Measurements from ENCODE around the gene RNF144A.

RNF144A gene

DNA sequence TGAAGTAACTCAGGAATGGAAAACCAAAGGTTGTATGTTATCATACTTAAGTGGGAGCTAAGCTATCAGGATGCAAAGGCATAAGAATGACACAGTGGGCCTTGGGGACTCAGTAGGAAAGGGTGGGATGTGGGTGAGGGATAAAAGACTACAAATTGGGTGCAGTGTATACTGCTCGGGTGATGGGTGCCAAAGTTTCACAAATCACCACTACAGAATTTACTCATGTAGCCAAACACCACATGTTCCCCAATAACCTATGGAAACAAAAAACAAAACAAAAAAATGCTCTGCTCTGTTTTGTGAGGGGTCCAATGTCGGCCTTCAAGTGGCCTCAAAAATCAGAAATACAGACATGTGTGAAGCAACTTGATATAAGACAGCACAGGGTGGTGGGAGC, 8.9 kb upstream of the RNF144A start:
- H3K4me3 ChIP-seq (ENCODE audit: low read length): no peak overlapping the region
- DNase-seq (ENCODE audit: low read depth): no peak
- TF ChIP-seq, protein P1, sequence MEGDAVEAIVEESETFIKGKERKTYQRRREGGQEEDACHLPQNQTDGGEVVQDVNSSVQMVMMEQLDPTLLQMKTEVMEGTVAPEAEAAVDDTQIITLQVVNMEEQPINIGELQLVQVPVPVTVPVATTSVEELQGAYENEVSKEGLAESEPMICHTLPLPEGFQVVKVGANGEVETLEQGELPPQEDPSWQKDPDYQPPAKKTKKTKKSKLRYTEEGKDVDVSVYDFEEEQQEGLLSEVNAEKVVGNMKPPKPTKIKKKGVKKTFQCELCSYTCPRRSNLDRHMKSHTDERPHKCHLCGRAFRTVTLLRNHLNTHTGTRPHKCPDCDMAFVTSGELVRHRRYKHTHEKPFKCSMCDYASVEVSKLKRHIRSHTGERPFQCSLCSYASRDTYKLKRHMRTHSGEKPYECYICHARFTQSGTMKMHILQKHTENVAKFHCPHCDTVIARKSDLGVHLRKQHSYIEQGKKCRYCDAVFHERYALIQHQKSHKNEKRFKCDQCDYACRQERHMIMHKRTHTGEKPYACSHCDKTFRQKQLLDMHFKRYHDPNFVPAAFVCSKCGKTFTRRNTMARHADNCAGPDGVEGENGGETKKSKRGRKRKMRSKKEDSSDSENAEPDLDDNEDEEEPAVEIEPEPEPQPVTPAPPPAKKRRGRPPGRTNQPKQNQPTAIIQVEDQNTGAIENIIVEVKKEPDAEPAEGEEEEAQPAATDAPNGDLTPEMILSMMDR (conservative IDR thresholded peaks at IDR 0.05; ENCODE audit: low read length): no peak

DNA sequence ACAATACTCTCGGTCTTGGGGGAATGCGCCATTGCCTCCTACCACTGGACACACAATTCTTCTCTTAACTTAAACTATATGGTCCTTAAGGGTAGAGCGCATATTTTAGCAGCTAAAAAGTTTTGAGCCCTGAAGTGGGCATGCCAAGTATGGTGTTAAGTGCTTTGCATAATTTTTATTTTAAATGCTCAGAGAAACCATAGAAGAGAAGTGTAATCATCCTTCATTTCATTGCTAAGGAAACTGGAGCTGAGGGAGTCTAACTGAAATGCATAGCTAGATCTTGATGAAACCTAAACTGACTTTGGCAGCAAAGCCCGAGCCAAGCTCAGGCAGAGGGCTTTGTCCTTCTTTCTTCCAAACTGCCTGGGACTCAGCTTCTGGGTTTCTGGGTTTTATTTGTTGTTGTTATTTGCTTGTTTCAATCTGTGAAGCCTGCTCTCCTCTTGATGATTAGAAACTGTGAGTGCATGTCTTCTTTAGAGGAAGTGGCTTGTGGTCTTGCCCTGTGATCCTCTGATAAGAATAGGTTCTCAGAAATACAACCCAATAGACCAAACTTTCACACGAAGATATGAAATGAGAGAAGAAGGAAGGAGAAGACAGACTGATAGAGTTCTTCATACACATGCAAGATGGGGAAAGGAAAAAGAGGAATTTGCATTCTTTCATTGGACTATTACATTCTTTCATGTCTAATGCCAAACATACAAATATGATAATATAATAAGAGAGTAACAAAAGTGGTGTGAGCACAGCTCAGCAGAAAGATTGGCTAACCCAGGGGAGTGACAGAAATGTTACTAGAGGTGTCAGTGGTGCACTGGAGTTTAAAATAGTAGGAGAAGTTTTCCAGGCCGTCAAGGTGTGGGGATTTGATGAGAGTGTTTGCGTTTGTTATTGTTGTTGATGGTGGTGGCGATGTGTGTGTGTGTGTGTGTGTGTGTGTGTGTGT, 7.5 kb upstream of the RNF144A start:
- no peak overlapping the region for H3K4me3 ChIP-seq (ENCODE audit: low read length)
- DNase-seq (ENCODE audit: low read depth): no peak
- TF ChIP-seq, protein P1 (conservative IDR thresholded peaks at IDR 0.05; ENCODE audit: low read length): no peak

DNA sequence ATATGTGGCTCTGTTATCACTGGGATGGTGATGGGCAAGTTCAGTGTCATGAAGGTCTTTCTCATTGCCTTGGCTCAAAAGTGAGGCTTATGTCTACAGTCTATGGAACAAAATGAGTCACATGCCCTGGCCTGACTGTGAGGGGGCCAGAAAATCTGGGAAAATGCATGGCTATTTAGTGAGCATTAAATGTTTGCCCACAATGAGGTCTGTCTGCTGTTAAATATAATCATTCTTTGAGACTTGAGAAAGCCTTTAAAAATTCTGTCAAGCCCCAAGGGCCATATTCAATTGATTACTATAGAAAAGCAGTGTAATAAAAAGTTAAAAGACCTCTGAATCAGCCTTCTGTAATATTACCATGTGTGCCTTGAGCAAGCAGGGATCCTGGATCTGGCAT, 5.5 kb upstream of the RNF144A start:
- H3K4me3 ChIP-seq (ENCODE audit: low read length): no peak overlapping the region
- TF ChIP-seq, protein P1 (conservative IDR thresholded peaks at IDR 0.05; ENCODE audit: low read length): no peak
- DNase-seq (ENCODE audit: low read depth): no peak

DNA sequence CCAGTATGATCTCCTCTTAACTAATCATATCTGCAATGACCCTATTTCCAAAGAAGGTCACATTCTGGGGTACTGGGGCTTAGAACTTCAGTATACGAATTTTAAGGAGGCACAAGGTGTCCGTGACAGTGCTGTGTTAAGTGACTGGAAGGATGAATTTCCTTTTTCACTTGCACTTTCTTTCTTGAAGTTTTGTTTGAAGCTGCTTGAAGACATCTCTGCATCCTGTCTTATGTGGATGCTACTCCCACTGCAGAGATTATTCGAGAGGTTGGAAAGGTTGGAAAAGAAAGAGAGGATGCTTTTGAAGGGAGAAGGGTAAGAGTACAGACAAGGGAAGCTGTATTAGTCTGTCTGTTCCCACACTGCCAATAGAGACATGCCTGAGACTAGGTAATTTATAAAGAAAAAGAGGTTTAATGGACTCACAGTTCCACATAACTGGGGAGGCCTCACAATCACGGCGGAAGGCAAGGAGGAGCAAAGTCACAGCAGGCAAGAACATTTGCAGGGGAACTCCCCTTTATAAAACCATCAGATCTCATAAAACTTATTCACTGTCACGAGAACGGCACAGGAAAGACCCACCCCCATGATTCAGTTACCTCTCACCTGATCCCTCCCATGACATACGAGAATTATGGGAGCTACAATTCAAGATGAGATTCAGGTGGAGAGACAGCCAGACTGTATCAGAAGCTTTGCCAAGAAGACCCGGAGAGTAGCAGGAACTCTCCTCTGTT, 3.6 kb upstream of the RNF144A start:
- TF ChIP-seq, protein P1 (conservative IDR thresholded peaks at IDR 0.05; ENCODE audit: low read length): no peak
- H3K4me3 ChIP-seq (ENCODE audit: low read length): no peak overlapping the region

DNA sequence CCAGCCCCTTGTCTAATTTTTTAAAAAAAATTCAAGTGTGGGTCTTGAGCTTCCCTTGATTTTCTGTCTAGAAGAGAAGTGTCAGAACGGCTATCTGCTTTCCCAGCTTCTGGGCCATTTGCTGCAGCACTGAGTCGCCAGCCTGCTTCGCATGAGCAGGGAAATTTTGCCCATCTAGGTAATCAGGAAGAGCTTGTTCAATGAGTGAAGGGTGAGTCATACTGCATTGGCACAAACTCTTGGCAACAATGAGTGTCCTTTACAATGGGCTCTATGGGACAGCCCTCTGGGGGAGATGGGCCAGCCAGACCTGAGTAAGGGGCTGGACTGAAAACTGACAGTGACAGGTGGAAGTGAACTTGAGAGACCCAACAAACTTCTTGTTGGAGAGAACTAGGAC, 2.4 kb upstream of the RNF144A start:
- TF ChIP-seq, protein P1 (conservative IDR thresholded peaks at IDR 0.05; ENCODE audit: low read length): no peak
- peak; percentile 13 for DNase-seq (ENCODE audit: low read depth)
- no peak overlapping the region for H3K4me3 ChIP-seq (ENCODE audit: low read length)

More for the DNA sequence above, 3.6 kb upstream of the RNF144A start:
- no peak for DNase-seq (ENCODE audit: low read depth)

DNA sequence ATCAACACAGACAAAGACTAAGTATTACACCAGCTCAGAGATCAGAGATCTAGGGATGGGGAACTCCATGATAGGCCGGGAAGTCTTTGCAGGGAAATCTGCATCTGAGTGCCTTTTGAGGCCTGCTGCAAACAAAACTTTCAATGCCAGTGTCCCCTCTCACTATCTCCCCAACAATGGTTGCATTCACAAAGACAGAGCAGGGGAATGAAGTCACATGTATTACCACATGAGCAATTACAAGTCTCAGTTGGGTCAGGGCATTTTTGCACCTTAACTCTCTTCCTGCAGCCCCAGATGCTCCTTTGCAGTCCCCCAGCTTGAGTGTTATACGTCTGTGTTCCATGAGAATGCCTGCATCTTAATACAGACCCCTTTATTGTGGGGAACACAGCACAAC, 1.8 kb upstream of the RNF144A start:
- no peak overlapping the region for H3K4me3 ChIP-seq (ENCODE audit: low read length)
- TF ChIP-seq, protein P1 (conservative IDR thresholded peaks at IDR 0.05; ENCODE audit: low read length): no peak
- DNase-seq (ENCODE audit: low read depth): no peak
